LNCAP (cell line): ENCODE results near the gene CYTH1.

Experiments
- TF ChIP-seq, protein P1 (sequence below): fragments of 450-650 bp; IDR thresholded peaks from 2 replicates; pipeline ENCODE4 v1.5.1; 2017; ENCODE audit warnings: mild to moderate bottlenecking

Gene CYTH1

DNA sequence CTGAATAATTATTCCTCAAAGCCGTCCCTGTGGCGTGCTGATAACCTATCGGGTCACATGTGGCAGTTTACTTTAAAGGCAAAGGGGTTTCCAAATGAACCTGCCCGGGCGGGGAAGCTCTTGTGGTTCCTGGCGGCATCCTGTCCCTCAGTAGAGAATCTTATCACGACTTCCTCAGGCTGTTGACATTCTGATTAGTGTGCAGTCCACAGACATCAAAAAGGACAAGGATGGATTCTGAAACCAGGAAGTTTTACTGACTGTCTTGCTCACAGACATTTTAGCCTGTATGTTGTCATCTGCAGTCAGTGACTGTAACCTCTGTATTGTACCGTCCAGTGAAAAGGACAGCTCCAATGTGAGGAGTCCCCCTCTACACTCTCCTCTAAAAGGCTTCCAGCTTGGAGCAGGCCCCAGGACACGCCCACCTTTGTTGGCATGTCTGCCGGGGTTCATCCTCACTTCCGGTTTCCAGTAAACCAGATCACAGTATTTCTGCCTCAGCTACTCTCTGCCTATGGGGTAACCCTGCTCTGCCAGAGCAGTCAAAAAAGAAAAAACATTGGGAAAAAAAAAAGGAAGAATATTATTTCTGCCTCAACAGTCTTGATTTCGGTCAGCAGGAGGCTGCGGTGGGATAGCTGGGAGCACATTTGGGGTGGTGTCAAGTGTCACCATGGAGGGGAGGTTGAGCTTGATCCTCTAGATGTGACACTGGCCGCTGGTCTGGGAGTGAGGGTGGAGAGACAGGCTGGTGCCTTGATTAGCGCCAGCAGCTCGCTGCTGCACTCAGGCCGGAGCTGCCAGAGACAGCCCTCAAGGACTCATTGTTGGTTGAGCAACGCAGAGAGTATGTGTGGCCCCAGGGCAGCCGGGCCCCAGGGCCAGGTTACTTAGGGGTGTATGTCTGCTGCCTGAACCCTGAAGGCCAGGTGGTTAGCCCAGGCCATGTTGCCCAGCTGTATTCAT is 115.8 kb downstream of the CYTH1 start:
- TF ChIP-seq, protein P1, sequence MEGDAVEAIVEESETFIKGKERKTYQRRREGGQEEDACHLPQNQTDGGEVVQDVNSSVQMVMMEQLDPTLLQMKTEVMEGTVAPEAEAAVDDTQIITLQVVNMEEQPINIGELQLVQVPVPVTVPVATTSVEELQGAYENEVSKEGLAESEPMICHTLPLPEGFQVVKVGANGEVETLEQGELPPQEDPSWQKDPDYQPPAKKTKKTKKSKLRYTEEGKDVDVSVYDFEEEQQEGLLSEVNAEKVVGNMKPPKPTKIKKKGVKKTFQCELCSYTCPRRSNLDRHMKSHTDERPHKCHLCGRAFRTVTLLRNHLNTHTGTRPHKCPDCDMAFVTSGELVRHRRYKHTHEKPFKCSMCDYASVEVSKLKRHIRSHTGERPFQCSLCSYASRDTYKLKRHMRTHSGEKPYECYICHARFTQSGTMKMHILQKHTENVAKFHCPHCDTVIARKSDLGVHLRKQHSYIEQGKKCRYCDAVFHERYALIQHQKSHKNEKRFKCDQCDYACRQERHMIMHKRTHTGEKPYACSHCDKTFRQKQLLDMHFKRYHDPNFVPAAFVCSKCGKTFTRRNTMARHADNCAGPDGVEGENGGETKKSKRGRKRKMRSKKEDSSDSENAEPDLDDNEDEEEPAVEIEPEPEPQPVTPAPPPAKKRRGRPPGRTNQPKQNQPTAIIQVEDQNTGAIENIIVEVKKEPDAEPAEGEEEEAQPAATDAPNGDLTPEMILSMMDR: no peak

DNA sequence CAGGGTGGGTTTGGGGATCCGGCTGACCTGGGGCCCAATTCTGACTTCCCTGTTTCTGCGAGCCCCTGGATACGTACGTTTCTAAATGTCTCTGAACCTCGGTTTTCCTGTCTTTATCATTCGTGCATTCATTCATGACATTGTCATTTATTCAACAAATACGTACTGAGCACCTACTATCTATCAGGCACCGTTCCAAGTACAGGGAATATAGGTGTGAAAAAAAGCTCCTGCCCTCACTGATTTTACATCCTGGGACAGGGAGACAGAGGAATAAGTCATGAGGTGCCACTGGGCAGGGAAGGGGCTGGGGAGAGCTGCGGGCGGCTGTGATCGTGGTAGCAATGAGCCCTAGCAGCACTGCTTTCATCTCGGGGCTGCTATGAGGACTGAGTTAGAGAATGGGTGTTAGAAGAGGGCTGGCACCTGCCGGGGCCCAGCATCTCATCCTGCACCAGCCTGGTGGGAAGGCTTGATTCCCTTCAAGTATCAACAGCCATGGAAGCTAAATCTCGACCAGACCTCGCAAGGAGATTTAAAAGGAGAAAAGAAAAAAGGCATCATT is 116.6 kb downstream of the CYTH1 start:
- TF ChIP-seq, protein P1: no peak

DNA sequence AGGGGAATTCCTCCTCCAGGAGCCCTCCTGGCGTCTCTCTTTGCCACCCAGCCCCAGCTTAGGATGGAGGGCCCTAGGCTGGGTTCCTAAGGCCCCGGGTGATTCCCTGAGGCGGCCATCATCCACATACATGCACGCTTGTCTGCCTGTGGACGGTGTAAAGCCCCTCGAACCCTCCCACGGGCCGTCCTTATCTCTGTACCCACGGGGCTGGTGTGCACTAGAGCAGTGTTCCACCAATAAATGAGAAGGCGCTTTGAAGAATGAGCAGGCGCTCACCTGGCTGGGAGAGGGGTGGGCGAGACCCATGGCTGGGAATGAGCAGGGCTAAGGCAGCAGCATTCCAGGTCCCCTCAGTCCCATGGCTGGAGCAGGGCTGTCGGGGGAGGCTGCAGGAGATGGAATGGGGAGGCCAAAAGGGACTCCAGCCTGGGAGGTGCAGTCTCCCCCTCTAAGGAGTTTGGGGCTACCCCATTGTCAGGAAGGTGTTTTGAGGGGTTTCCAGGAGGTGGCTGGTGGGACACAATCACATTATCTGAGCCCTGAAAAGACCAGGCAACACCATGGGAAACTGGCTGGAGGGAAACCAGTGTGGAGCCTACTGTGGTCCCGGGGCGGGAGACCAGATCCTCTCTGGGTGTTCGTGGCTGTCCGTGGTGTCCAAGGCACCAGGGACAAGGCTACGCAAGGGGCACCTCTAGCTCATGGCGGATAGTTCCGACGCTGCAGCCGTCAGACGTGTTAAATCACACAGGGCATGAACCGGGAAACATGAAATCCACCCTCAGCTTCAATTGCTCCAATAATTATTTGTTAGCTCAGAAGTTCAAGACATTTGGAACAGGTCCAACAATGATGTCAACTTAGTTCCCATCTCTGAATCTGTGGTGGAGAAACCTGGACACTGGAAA is 117.3 kb downstream of the CYTH1 start:
- TF ChIP-seq, protein P1: no peak

DNA sequence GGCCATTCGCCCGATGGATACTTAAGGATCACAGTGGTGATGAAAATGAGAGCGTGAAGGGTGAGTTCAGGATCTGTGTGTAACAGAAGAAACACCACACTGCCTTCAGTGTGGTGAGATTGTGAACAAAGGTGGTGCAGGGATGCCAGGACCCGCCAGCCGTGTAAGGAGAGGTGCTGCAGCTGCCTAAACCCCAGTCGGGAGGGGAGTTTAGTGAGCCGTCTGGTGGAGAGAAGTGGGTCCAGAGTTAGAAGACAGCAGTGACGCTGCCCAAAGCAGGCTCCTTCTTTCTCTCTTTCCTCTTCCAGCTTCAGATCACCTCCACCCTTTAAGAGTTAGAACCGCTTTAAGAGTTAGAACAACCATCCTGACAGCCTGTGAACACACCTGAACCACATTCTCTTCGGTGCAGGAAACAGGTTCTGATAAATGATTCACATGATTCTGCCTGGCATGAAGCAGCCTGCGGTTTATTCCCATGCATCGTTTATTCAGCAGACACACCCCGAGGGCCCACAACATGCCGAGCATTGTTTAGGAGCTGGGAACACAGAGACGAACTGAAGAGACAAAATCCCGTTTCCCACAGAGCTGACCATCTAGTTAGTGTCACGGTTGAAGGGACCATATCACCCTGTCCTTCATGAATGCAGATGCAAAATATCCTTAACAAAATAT is 120.8 kb downstream of the CYTH1 start:
- TF ChIP-seq, protein P1: no peak

DNA sequence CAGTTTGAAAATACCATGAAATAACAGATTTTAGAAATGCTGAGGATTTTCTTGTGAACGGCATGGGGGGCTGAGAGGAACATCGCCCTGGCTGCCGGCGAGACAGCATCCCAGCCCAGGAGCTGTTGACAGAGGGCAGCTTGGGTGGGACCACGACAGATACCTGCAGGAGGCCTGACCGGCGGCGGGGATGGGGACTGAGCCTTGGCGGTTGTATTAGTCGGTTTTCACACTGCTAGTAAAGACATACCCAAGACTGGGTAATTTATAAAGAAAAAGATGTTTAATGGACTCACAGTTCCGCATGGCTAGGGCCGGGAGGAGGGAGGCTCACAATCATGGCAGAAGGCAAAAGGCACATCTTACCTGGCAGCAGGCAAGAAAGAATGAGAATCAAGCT is 122.5 kb downstream of the CYTH1 start:
- TF ChIP-seq, protein P1: no peak

DNA sequence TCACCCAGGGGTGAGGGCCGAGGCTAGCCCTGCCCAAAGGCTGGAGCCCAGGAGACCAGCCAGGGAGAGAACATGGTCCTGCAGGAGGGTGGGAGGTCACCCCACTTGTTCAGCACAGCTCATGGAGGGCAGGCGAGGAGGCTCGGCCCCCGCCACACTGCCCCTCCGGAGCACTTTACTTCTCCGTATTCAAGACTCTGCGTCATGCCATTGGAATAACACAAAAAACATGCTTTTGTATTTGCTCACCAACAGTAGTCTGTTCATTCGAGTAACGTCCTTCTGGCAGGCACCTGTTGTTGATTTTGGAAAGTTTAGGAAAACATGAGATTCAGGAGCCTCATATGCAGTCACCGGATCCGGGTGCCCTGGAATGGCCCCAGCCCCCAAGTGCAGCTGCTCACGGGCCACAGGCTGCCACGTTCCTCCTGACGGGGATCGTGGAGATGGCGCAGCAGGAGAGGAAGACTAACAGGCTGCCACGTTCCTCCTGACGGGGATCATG is 123.7 kb downstream of the CYTH1 start:
- TF ChIP-seq, protein P1: no peak
